K562 (cell line): ENCODE measurements around the gene MAP3K2. TPM values are rescaled to one million over a fixed set of nuclear protein-coding genes. Genes with fewer than 3 reads are reported as not detected.

Experiments
- ARHGAP35 ChIP-seq: fragments of 450-650 bp; IDR thresholded peaks from 2 replicates; pipeline ENCODE4 v1.6.1; 2018; ENCODE audit not compliant: partially characterized antibody
- HMG20B ChIP-seq: fragments of 250-450 bp; sonication (Bioruptor Pico); IDR thresholded peaks from 2 replicates; pipeline ENCODE4 v1.5.0; 2021; ENCODE audit warnings: mild to moderate bottlenecking
- HNRNPK ChIP-seq: fragments of 200-400 bp; formaldehyde crosslinking; IDR thresholded peaks from one replicate; pipeline ENCODE4 v1.6.1; 2018; ENCODE audit warnings: mild to moderate bottlenecking, low read depth, low read length; ENCODE audit not compliant: poor library complexity, severe bottlenecking
- HNRNPUL1 ChIP-seq: fragments of 200-400 bp; formaldehyde crosslinking; IDR thresholded peaks from 2 replicates; pipeline ENCODE4 v1.6.1; 2017; ENCODE audit warnings: low read length
- IRF2 ChIP-seq: sonication (generic); formaldehyde crosslinking; IDR thresholded peaks from 2 replicates; pipeline ENCODE4 v1.8.1; 2022; ENCODE audit warnings: mild to moderate bottlenecking, missing genetic modification reagents
- KAT2B ChIP-seq: IDR thresholded peaks from one replicate; pipeline ENCODE4 v1.6.1; 2012; ENCODE audit warnings: low read depth, mild to moderate bottlenecking, control low read depth, inconsistent platforms, low read length, moderate library complexity
- MAFK ChIP-seq: IDR thresholded peaks from 2 replicates; pipeline ENCODE4 v1.6.1; 2011; ENCODE audit warnings: low read length, improper control_type of control experiment
- MCM2 ChIP-seq: fragments of 450-650 bp; IDR thresholded peaks from 2 replicates; pipeline ENCODE4 v1.6.1; 2017; ENCODE audit warnings: low read depth, mild to moderate bottlenecking
- NCOA4 ChIP-seq: fragments of 450-650 bp; IDR thresholded peaks from 2 replicates; pipeline ENCODE4 v1.6.1; 2018; ENCODE audit warnings: mild to moderate bottlenecking; ENCODE audit not compliant: partially characterized antibody
- NCOA6 ChIP-seq: fragments of 450-650 bp; IDR thresholded peaks from 2 replicates; pipeline ENCODE4 v1.6.1; 2017; ENCODE audit warnings: mild to moderate bottlenecking
- SMARCE1 ChIP-seq: fragments of 450-650 bp; IDR thresholded peaks from 2 replicates; pipeline ENCODE4 v1.7.1; 2016; ENCODE audit warnings: mild to moderate bottlenecking
- STAT5A ChIP-seq: IDR thresholded peaks from 2 replicates; pipeline ENCODE4 v1.6.1; 2012; ENCODE audit warnings: low read length, inconsistent platforms, borderline replicate concordance
- UBTF ChIP-seq, 2 experiments: IDR thresholded peaks; 2 replicates each; pipeline ENCODE4 v1.6.1; 2012; ENCODE audit warnings: improper control_type of control experiment in 2 of 2, low read depth in 2 of 2, low read length in 2 of 2, borderline replicate concordance in 1 of 2
- WHSC1 ChIP-seq: IDR thresholded peaks from one replicate; pipeline ENCODE4 v1.6.1; 2012; ENCODE audit warnings: low read length, control low read depth, inconsistent platforms
- XRCC4 ChIP-seq: IDR thresholded peaks from one replicate; pipeline ENCODE4 v1.6.1; 2011; ENCODE audit not compliant: insufficient read depth, insufficient read length; ENCODE audit errors: extremely low read depth
- ZEB2 ChIP-seq: fragments of 450-650 bp; IDR thresholded peaks from 2 replicates; pipeline ENCODE4 v1.6.1; 2016
- ZNF316 ChIP-seq: fragments of 450-650 bp; IDR thresholded peaks from 2 replicates; pipeline ENCODE4 v1.6.1; 2016
- ZNF507 ChIP-seq: conservative IDR thresholded peaks from 2 replicates; pipeline ENCODE4 v1.6.1; 2017; ENCODE audit warnings: missing genetic modification characterization, missing compliant biosample characterization
- ZNF512 ChIP-seq: IDR thresholded peaks from 2 replicates; pipeline ENCODE4 v1.6.1; 2016; ENCODE audit warnings: missing genetic modification characterization, missing compliant biosample characterization
- polyA plus RNA-seq, 8 experiments: library from polyadenylated mRNA; depleted of rRNA in 4 of 8; stranded (reverse) in 5 of 8; unstranded in 3 of 8; fragments of >200 nt; fragmentation: Nextera tagmentation in 2 of 8; fragmentation: Illumina TruSeq in 1 of 8; extraction: Ambion mirVana in 2 of 8; extraction: Trizol in 1 of 8; gene quantifications; 2 replicates each; pipeline versions ENCODE4 v1.2.1 to v1.2.3, GENCODE V29; 2011 to 2014; ENCODE audit warnings: inconsistent platforms in 1 of 8, missing spikeins in 1 of 8
- total RNA-seq, 7 experiments: library from RNA; depleted of rRNA in 6 of 7; stranded (reverse); fragments of >200 nt in 6 of 7; fragmentation: Illumina TruSeq in 2 of 7; extraction: Trizol in 2 of 7; gene quantifications; 2 replicates each; pipeline versions ENCODE4 v1.2.1 to v1.2.3, GENCODE V29; 2011 to 2021; ENCODE audit warnings: low replicate concordance in 1 of 7

Gene MAP3K2
- total and polyA plus RNA-seq, 9 of the 15 experiments (the other 6 are each of a cell fraction or from before 2014, with no cell fraction given): 1.2 to 14.2 (median 5.7) TPM

- TF ChIP-seq WHSC1 (no peak), ZNF512 (peak; percentile 40; the same call in 1 of the 2 replicates), HMG20B (CRISPR knock-in tag) (no peak), MCM2 (no peak), HNRNPK (no peak), ARHGAP35 (no peak), STAT5A (no peak), HNRNPUL1 (no peak), NCOA6 (no peak), IRF2 (CRISPR knock-in tag) (no peak), ZNF507 (tag) (no peak), NCOA4 (no peak), ZNF316 (peak; percentile 96), XRCC4 (no peak), UBTF (IDR thresholded peaks at IDR 0.05; ENCODE audit: borderline replicate concordance in 1 of 2, low read depth in 2 of 2, low read length in 2 of 2) (no peak), SMARCE1 (peak; percentile 39; the same call in 1 of the 2 replicates), ZEB2 (no peak), MAFK (peak; percentile 75), KAT2B (no peak)
Observed at GRCh38 chr2:127413782-127414637, 26.2 kb upstream of the MAP3K2 start (continued).
